Measurements from ENCODE around the gene ANKRD45. TPM values are rescaled to one million over a fixed set of nuclear protein-coding genes. Genes with fewer than 3 reads are reported as not detected.
"Not testable (repeated sequence)": the region's sequence is repeated elsewhere in the genome, so short reads cannot be mapped to it uniquely, and the experiment has no call there.

The ANKRD45 gene
- total and polyA plus RNA-seq, 8 donors = 0.15 to 0.19 TPM; not detected in 6

DNA sequence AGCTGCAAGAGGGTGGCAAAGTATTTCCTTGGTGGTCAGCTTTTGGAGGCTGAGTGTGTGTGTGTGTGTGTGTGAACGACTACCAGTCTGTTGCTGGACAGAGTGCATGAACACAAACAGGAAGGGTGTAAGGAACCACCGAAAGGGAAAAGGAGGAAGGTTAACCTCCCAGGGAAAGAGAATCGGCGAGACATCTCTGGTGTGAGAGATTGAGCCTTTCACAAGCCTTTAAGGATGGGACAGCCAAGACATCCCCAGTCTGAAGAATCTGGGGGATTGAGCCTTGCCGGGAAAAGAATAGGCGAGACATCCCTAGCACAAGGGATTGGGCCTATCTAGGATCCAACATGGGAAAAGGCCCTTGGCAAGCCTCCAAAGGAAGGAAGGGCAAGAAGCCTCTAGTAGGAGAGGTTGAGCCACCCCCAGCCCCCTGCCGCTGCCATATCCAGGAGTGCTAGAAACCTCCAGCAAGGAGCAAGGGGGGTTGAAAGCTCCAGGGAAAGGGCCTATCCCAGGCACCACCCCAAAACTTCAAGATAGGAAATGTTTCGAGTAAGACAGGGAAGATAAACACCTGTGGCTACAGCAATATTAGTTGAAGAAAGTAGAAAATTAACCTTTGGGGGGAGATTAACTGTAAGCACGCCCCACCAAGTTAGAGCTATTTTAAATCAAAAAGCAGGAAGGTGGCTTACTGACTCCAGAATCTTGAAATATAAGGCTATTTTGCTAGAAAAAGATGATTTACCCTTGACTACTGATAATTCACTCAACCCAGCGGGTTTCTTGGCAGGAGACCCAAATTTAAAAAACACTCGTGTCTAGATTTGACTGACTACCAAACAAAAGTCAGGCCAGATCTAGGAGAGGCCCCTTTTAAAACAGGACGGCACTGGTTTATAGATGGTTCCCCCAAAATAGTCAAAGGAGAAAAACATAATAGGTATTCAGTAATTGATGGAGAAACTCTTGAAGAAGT lies 31.3 kb downstream of the ANKRD45 start:
- H3K36me3 ChIP-seq = no peaks in the 10 kb centered on the region
- WGBS, 5 donors = 76 to 81% (median 79%) methylated on average over 12 of the region's 12 CpGs
- H3K27me3 ChIP-seq = no peaks in the 10 kb centered on the region
- DNase-seq = no peak
- peaks cover 0 to 11% (median 4%) of the 10 kb centered on the region in 4 donors for H3K9me3 ChIP-seq
- no peak overlapping the region for H3K4me3 ChIP-seq
- intact Hi-C loops (cut with DNase I; ENCODE audit: low total_unique reads) = no loop called here
- H3K4me1 ChIP-seq = no peaks in the 10 kb centered on the region
- H3K27ac ChIP-seq = no peak overlapping the region
- TF ChIP-seq, protein P1, sequence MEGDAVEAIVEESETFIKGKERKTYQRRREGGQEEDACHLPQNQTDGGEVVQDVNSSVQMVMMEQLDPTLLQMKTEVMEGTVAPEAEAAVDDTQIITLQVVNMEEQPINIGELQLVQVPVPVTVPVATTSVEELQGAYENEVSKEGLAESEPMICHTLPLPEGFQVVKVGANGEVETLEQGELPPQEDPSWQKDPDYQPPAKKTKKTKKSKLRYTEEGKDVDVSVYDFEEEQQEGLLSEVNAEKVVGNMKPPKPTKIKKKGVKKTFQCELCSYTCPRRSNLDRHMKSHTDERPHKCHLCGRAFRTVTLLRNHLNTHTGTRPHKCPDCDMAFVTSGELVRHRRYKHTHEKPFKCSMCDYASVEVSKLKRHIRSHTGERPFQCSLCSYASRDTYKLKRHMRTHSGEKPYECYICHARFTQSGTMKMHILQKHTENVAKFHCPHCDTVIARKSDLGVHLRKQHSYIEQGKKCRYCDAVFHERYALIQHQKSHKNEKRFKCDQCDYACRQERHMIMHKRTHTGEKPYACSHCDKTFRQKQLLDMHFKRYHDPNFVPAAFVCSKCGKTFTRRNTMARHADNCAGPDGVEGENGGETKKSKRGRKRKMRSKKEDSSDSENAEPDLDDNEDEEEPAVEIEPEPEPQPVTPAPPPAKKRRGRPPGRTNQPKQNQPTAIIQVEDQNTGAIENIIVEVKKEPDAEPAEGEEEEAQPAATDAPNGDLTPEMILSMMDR (IDR thresholded peaks at IDR 0.05) = no peak
- no peak for TF ChIP-seq POLR2A (IDR thresholded peaks at IDR 0.05)
- no peak for TF ChIP-seq EP300 (IDR thresholded peaks at IDR 0.05)
- no peak for TF ChIP-seq POLR2AphosphoS5 (IDR thresholded peaks at IDR 0.05)

DNA sequence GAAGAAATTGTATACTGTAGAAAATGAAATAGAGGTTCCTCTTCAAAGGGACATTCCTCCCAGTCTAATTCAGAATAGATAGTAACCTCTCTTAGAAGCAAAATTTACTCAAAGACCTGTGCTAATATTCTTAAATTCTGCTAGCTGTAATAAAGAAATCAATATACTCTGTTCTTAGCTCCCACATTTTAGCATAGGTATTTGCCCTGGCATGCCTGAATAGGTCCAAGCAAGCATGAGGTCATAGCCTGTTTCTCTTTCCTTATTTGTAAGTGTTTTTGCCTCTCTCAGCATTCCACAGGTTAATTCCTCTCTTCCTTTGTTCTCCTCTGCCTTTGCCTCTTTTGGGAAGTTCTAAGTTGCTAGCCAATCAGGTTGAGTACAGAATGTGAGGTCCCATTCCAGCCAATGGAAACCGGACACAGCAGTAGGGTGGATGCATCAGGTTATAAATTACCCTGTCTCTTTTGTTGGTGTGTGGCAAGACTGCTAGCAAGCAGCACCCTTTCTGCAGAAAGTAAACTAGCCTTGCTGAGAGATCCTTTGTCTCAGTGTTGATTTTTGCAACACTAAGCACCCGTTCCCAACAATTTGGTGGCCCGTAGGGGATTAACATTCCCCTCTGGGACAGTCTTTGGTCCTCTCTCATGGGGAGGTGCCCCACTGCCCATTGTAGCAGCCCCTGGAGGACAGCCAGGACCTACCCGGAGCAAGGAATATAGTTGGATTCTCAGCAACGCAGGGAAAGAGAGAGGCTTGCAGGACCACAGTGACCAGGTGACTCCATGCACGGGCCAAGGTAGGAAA lies 32.2 kb downstream of the ANKRD45 start:
- H3K36me3 ChIP-seq; H3K27me3 ChIP-seq; H3K27ac ChIP-seq; DNase-seq; H3K4me3 ChIP-seq; intact Hi-C loops (cut with DNase I; ENCODE audit: low total_unique reads); H3K4me1 ChIP-seq: not testable (repeated sequence)
- 89 to 93% (median 91%) methylated on average over 6 of the region's 6 CpGs for WGBS, 5 donors
- peaks cover 0 to 11% (median 4%) of the 10 kb centered on the region in 4 donors for H3K9me3 ChIP-seq

DNA sequence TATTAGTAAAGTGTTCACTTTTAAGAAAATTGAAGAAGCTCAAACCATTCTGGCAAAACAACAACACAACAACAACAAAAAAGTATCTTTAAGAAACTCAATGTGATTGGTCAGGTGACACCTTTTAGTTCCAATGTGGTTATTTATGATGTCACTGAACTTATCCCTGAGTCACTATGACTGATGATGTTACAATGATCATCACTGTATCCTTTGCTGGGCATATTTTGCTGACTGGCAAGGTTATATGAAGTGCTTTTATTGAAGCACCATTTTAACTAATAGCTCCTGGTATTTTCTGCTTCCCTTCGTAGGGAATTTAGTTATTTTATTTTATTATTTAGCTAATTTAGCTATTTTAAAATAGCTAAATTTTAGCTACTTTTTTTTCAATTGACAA lies 34.5 kb downstream of the ANKRD45 start, which contains the start of gene TEX50:
Gene TEX50, plus strand, starts transcription at position 223 of the 400 bp plus-strand sequence. CDS start 184 bp downstream, outside the sequence.
- intact Hi-C loops (cut with DNase I; ENCODE audit: low total_unique reads) = no loop called here
- H3K27me3 ChIP-seq = no peaks in the 10 kb centered on the region
- no peaks in the 10 kb centered on the region for H3K36me3 ChIP-seq
- H3K9me3 ChIP-seq = peaks cover 0 to 11% (median 4%) of the 10 kb centered on the region in 4 donors
- DNase-seq = no peak
- 73 to 95% (median 82%) methylated on average over 1 of the region's 1 CpG for WGBS, 5 donors
- H3K27ac ChIP-seq = no peak within 1 kb of the TSS
- H3K4me1 ChIP-seq = no peaks in the 10 kb centered on the region
- TF ChIP-seq EP300 (IDR thresholded peaks at IDR 0.05) (no peak), POLR2AphosphoS5 (IDR thresholded peaks at IDR 0.05) (no peak), POLR2A (IDR thresholded peaks at IDR 0.05) (no peak)
- TF ChIP-seq, protein P1 (IDR thresholded peaks at IDR 0.05) = no peak
- H3K4me3 ChIP-seq = no peak within 1 kb of the TSS

DNA sequence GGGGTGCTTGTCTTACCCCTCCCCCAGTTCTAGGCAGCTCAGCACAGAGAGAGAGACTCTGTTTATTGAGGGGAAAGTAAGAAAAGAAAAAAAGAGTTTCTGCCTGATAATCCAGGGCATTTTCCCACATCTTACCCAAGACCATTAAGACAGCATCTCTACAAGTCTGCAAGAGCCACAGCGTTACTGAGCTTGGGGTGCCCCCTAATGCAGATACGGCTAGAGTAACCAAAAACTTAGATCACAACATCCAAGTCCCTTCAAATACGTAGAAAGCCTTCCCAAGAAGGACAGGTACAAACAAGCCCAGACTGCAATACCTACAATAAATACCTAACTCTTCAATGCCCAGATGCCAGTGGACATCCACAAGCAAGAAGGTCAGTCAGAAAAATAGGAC lies 40.8 kb downstream of the ANKRD45 start:
- H3K36me3 ChIP-seq = no peaks in the 10 kb centered on the region
- DNase-seq = no peak
- H3K4me1 ChIP-seq = no peaks in the 10 kb centered on the region
- H3K4me3 ChIP-seq = no peak overlapping the region
- intact Hi-C loops (cut with DNase I; ENCODE audit: low total_unique reads) = no loop called here
- 82 to 85% (median 84%) methylated on average over 3 of the region's 3 CpGs for WGBS, 5 donors
- H3K27me3 ChIP-seq = no peaks in the 10 kb centered on the region
- no peaks in the 10 kb centered on the region for H3K9me3 ChIP-seq
- TF ChIP-seq POLR2A (IDR thresholded peaks at IDR 0.05) (no peak), POLR2AphosphoS5 (IDR thresholded peaks at IDR 0.05) (no peak), EP300 (IDR thresholded peaks at IDR 0.05) (no peak)
- TF ChIP-seq, protein P1 (IDR thresholded peaks at IDR 0.05) = no peak
- H3K27ac ChIP-seq = no peak overlapping the region
